SK-N-MC (cell line): ENCODE data around the gene CYP2B6.
"Not testable (repeated sequence)": the region's sequence is repeated elsewhere in the genome, so short reads cannot be mapped to it uniquely, and the experiment has no call there.

Experiments
- DNase-seq: peaks from one replicate; pipeline ENCODE4 v3.0.0-alpha.2; 2011; ENCODE audit warnings: low read depth, low spot score
- H3K27ac ChIP-seq: fragments of 200-600 bp; sonication (generic); 2 replicates; pipeline ENCODE4 v1.5.1; 2016; ENCODE audit warnings: mixed run types
- H3K36me3 ChIP-seq: fragments of 200-600 bp; sonication (generic); 2 replicates; pipeline ENCODE4 v1.6.1; 2017; ENCODE audit warnings: antibody characterized with exemption, low read length, mixed read lengths; ENCODE audit not compliant: insufficient read depth
- H3K4me3 ChIP-seq: fragments of 200-600 bp; sonication (generic); 2 replicates; pipeline ENCODE4 v1.5.1; 2016
- H3K9ac ChIP-seq: fragments of 200-600 bp; sonication (generic); 2 replicates; pipeline ENCODE4 v1.8.0; 2017; ENCODE audit warnings: mixed run types, mixed read lengths; ENCODE audit not compliant: insufficient read length
- H3K9me3 ChIP-seq: fragments of 200-600 bp; sonication (generic); 2 replicates; pipeline ENCODE4 v1.6.1; 2017; ENCODE audit warnings: low read depth, mild to moderate bottlenecking, antibody characterized with exemption, low read length, moderate library complexity, mixed read lengths
- EZH2 ChIP-seq: fragments of 200-600 bp; sonication (generic); IDR thresholded peaks from one replicate; pipeline ENCODE4 v1.6.1; 2017; ENCODE audit warnings: antibody characterized with exemption
- FOXP2 ChIP-seq: optimal IDR thresholded peaks from 2 replicates; pipeline ENCODE3; 2011; ENCODE audit warnings: mild to moderate bottlenecking, moderate library complexity; ENCODE audit not compliant: insufficient read depth; ENCODE audit errors: extremely low read length, control extremely low read depth
- POLR2AphosphoS5 ChIP-seq: IDR thresholded peaks from 2 replicates; pipeline ENCODE4 v1.6.1; 2012; ENCODE audit warnings: mild to moderate bottlenecking, low read depth, low read length, borderline replicate concordance

CYP2B6 gene

DNA sequence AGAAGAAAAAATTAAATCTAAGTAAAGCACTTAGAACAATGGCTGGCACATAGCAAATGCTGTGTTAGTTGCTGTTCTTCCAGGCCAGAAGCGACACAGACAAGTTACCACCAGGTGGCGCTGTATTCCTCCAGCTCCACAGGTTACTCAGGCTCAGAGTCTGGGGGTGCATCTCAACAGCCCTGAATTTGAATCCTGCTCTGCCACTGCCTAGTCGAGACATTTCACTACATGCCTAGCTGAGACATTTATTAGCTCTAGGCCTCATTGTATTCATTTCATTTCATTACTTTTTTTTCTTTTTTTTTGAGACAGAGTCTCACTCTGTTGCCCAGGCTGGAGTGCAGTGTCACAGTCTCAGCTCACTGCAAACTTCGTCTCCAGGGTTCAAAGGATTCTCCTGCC, 16.4 kb upstream of the CYP2B6 start:
- no peak overlapping the region for H3K27ac ChIP-seq
- no peak for TF ChIP-seq POLR2AphosphoS5
- no peak for TF ChIP-seq FOXP2
- TF ChIP-seq EZH2 = no peak
- H3K9ac ChIP-seq = no peak overlapping the region
- H3K36me3 ChIP-seq = no peaks in the 10 kb centered on the region
- no peaks in the 10 kb centered on the region for H3K9me3 ChIP-seq
- peak; percentile 61 for DNase-seq
- H3K4me3 ChIP-seq = no peak overlapping the region

- no peak for TF ChIP-seq EZH2
- no peak for TF ChIP-seq POLR2AphosphoS5
- no peak for TF ChIP-seq FOXP2
- H3K4me3 ChIP-seq = no peak overlapping the region
Measured at GRCh38 chr19:40976134-40976533, 14.9 kb upstream of the CYP2B6 start.

GRCh38 chr19:40976724-40977123, 14.4 kb upstream of the CYP2B6 start:
- H3K4me3 ChIP-seq = no peak overlapping the region
- H3K9ac ChIP-seq = no peak overlapping the region
- TF ChIP-seq POLR2AphosphoS5 = peak; percentile 63; the same call in 1 of the 2 replicates
- no peak for TF ChIP-seq FOXP2
- TF ChIP-seq EZH2 = no peak
- DNase-seq = peak; percentile 72
- peak overlapping the region; percentile 87 for H3K27ac ChIP-seq
- no peaks in the 10 kb centered on the region for H3K36me3 ChIP-seq
- no peaks in the 10 kb centered on the region for H3K9me3 ChIP-seq

More at GRCh38 chr19:40976134-40976533, 14.9 kb upstream of the CYP2B6 start:
- Histone ChIP-seq H3K9me3 (no peaks in the 10 kb centered on the region), H3K9ac (no peak overlapping the region), H3K36me3 (no peaks in the 10 kb centered on the region), H3K27ac (peak overlapping the region; percentile 87)
- DNase-seq = no peak

- H3K9me3 ChIP-seq, H3K9ac ChIP-seq, H3K4me3 ChIP-seq, H3K36me3 ChIP-seq, DNase-seq, H3K27ac ChIP-seq: not testable (repeated sequence)
Measured at GRCh38 chr19:40979759-40980158, 11.3 kb upstream of the CYP2B6 start.

GRCh38 chr19:40980743-40981442, 10.2 kb upstream of the CYP2B6 start:
- not testable (repeated sequence) for H3K9me3 ChIP-seq, DNase-seq, H3K9ac ChIP-seq, H3K36me3 ChIP-seq, H3K4me3 ChIP-seq
- H3K27ac ChIP-seq = peak overlapping the region; percentile 78

GRCh38 chr19:40981591-40981990, 9.5 kb upstream of the CYP2B6 start:
- Histone ChIP-seq H3K4me3 (no peak overlapping the region), H3K9ac (no peak overlapping the region), H3K9me3 (no peaks in the 10 kb centered on the region), H3K36me3 (no peaks in the 10 kb centered on the region), H3K27ac (peak overlapping the region; percentile 78)
- no peak for TF ChIP-seq EZH2
- TF ChIP-seq FOXP2 = no peak
- no peak for TF ChIP-seq POLR2AphosphoS5
- no peak for DNase-seq

- no peak for DNase-seq
- no peak overlapping the region for H3K9ac ChIP-seq
- TF ChIP-seq POLR2AphosphoS5 (no peak), FOXP2 (no peak), EZH2 (no peak)
- H3K27ac ChIP-seq = no peak overlapping the region
- no peaks in the 10 kb centered on the region for H3K36me3 ChIP-seq
- no peaks in the 10 kb centered on the region for H3K9me3 ChIP-seq
- no peak overlapping the region for H3K4me3 ChIP-seq
Measured at GRCh38 chr19:40982594-40983101, 8.4 kb upstream of the CYP2B6 start.

- Histone ChIP-seq H3K9ac (no peak overlapping the region), H3K4me3 (no peak overlapping the region), H3K36me3 (no peaks in the 10 kb centered on the region), H3K9me3 (no peaks in the 10 kb centered on the region), H3K27ac (no peak overlapping the region)
- DNase-seq = no peak
- TF ChIP-seq EZH2 = no peak
- TF ChIP-seq POLR2AphosphoS5 = no peak
- TF ChIP-seq FOXP2 = no peak
Measured at GRCh38 chr19:40989453-40989852, 1.6 kb upstream of the CYP2B6 start.

DNA sequence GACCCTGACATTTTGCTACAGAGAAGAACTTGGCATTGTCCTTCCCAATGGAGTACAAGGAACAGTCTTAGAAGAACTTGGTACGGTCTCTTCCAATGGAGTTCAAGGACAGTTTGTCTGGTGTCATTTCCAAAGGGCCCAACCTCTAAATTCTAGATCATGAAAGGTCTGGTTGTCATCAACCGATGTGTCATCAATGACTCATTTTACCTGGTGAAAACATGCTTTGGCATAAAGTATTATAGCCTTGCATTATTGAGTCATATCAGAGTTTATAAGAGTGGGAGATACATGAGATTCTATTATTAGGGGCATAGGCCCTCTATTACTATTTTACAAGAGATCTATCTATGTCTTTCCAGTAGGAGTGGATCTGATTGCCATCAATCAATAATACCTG, 4.3 kb downstream of the CYP2B6 start:
- Histone ChIP-seq H3K4me3 (no peak overlapping the region), H3K36me3 (no peaks in the 10 kb centered on the region), H3K9me3 (no peaks in the 10 kb centered on the region), H3K27ac (no peak overlapping the region), H3K9ac (no peak overlapping the region)
- TF ChIP-seq EZH2 (no peak), FOXP2 (no peak)
- no peak for DNase-seq

GRCh38 chr19:40999018-40999417, 7.9 kb downstream of the CYP2B6 start:
- H3K27ac ChIP-seq = not testable (repeated sequence)

More at GRCh38 chr19:40999018-40999417, 7.9 kb downstream of the CYP2B6 start:
- not testable (repeated sequence) for H3K9me3 ChIP-seq, H3K36me3 ChIP-seq, H3K4me3 ChIP-seq, H3K9ac ChIP-seq, DNase-seq
